ENCODE results near the gene SASH3.

The SASH3 gene

DNA sequence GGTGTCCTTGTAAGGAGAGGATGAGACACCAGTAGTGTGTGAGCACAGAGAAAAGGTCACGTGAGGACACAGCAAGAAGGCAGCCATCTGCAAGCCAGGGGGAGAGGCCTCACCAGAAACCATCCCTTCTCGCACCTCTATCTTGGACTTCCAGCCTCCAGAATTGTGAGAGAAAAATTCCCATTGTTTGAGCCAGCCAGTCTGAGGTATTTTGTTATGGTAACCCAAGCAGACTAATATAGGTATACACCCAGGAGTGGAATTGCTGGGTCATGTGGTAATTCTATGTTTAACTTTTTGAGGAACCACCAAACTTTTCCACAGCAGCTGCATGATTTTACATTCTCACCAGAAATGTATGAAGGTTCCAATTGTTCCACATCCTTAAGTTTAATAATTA lies 38.4 kb downstream of the SASH3 start:
- DNase-seq, result no peak

GRCh38 chrX:129823115-129823514 lies 43.4 kb downstream of the SASH3 start:
- DNase-seq, result peak; percentile 39

- peak; percentile 9 for DNase-seq
Observed at GRCh38 chrX:129823522-129823921, 43.8 kb downstream of the SASH3 start.

DNA sequence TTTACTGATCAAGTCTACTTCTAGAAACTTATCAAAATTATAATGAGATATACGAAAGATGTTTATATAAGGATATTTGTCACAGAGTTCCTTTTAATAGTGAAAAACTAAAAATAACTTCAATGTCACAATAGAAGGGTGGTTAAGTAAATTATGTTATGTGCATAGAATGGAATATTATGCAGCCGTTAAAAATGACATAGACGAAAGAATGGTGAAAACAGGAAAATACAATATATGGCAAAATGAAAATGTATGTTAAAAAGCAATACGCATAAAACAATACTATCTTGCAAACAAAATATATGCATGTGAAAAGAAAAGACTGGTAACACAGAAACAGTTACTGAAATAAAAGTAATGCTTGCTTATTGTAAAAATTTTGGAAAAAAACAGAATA lies 44.9 kb downstream of the SASH3 start:
- no peak for DNase-seq

DNA sequence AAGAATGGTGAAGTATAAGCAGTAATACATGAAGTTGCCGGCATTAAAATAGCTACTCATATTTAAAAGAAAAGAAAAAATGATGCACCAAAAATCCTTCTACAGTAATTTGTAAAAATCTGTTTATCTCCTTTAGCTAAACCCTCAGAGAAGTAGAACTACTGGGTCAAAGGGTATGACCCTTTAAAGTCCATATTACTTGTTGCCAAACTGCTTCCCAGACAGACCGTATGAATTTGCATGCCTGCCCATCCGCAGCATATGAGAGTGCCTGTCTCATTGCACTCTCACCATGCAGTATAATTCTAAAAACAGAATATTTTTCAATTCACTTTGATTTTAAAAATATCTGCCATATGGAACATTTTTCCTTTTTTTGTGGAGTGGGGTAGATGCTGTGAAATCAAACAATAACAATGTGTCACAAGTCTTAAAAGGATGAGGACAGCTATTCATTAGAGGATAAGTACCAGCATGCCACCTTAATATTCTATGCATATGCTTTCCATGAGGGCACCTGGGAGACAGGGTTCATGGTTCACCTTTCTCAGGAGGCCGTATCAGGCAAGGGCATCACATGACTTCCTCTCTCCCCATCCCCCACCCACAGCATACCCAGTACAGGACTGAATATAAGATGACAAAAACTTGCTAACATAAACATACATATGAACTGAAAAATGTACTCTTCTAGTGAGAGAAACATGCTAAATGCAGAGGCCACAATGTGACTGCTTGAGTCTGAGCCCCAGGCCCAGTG lies 46.2 kb downstream of the SASH3 start:
- no peak for DNase-seq

DNA sequence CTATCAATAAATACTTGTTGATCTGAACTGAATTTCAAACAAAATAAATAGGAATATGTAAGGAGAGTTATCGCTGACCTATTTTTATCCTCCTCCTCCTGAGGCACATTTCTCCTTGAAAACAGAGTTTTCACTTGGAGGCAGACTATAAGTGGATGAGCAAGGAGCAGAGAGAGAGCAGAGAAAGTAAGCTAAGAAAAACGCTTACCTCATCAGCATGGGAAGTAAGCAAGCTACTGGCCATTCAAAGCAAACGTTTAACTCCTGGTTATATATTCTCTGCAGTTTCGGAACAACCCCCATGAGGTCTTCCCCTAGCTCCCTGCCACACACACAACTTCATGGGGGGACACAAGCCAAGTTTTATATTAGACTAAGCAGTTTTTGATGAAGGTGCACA lies 50.7 kb downstream of the SASH3 start:
- DNase-seq, result no peak

GRCh38 chrX:129831091-129831885 lies 51.5 kb downstream of the SASH3 start:
- no peak for DNase-seq

DNA sequence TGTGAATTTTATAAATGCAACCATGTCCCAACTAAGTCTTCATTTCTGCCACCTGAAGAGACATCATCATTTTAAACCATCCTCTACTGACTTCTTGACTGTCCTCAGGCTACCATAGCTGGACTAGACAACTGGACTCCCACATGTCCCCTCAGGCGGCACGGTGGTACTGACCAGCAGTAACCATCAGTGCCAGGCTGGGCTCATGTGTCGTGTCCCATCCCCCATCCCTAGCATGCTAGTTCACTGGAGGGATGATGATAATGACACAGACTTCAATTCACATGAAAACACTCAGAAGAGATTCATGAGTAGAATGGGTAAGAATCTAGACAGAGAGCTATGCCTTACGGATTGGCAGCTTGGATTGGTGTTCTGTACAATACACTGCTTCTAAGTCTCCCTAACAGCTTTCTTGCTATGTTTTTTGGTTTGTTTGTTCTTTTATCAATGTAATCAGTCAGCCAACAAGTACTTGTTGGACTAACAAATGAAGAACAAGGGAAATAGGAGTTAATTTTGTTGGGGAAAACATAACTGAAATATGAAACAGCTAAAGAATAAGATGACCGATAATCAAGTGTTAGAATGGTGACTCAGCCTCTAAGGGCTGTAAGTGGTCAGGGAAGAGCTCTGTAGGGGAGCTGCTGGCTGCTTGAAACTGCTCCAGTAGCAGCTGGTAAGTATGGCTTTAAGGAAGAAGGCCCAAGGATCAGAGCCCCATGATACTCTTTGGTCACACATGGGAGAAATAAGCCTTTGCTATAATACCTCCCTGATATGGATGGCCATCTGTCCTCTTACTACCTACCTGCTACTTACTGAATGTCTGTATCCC lies 53.6 kb downstream of the SASH3 start:
- no peak for DNase-seq

- DNase-seq, result no peak
Observed at GRCh38 chrX:129836827-129837226, 57.1 kb downstream of the SASH3 start.

GRCh38 chrX:129840344-129840743 lies 60.6 kb downstream of the SASH3 start:
- DNase-seq, result no peak

DNA sequence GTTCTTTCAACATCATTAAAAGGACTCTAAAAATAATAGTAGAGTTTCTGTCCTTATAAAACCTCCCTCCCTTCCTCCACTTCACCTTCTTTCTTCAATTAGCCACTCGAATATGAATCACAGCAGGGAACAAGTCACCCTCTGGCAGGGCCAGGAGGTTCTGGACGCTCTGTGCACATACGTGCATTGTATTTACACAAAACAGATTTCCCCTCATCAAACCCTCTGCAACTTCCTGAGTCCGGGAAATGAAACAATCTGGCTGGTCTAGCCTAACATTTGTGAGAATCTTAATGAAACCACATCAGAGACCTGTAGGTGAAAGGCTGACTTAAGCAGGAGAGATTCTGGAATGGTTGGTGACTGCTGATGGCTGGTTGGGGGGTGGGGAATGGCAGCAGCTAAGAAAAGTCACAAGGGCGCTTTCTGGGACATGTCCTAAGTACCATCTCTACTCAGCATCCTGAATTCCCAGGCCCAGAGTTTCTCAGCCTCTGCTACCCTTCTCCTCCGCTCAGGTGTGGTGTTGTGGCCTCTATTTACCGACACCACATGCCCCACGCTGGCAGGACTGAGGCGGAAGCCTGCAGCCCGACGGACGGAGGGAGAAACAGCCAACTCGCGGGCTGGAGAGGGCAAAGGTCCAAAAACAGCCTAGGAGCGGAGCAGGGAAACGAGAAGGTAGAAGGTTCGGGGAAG lies 62.9 kb downstream of the SASH3 start:
- no peak for DNase-seq

GRCh38 chrX:129843209-129843458 lies 63.4 kb downstream of the SASH3 start:
- no peak for DNase-seq

GRCh38 chrX:129843459-129844306 lies 63.9 kb downstream of the SASH3 start, which contains the start of gene ZDHHC9:
Gene ZDHHC9 (minus strand): TSS chrX:129843886. CDS start chrX:129841945, 1,941 bp downstream.
- peak; percentile 87 for DNase-seq

All from activated naive CD4-positive, alpha-beta T cell treated with Interleukin-2 at 50 U/mL for 16 hours (primary cell).